Parathyroid adenoma (tissue), 2 donors: ENCODE data around the gene OR1A2.
"Not testable (repeated sequence)": the region's sequence is repeated elsewhere in the genome, so short reads cannot be mapped to it uniquely, and the experiment has no call there.

Experiments
- H2AFZ ChIP-seq: fragments of 300-600 bp; sonication (generic); one replicate; pipeline ENCODE4 v1.7.0; 2017; ENCODE audit warnings: antibody characterized with exemption, mild to moderate bottlenecking
- H3K27ac ChIP-seq: fragments of 300-600 bp; sonication (generic); one replicate; pipeline ENCODE4 v1.7.0; 2017
- H3K27me3 ChIP-seq: fragments of 300-600 bp; sonication (generic); one replicate; pipeline ENCODE4 v1.7.0; 2017; ENCODE audit warnings: low read length; ENCODE audit not compliant: control insufficient read depth, insufficient read depth
- H3K36me3 ChIP-seq: fragments of 300-600 bp; sonication (generic); one replicate; pipeline ENCODE4 v1.7.0; 2017; ENCODE audit warnings: low read length; ENCODE audit not compliant: control insufficient read depth, insufficient read depth
- H3K4me1 ChIP-seq: fragments of 300-600 bp; sonication (generic); one replicate; pipeline ENCODE4 v1.7.0; 2017; ENCODE audit warnings: control low read depth
- H3K4me2 ChIP-seq: fragments of 300-600 bp; sonication (generic); one replicate; pipeline ENCODE4 v1.7.0; 2017; ENCODE audit warnings: low read length
- H3K4me3 ChIP-seq: fragments of 300-600 bp; sonication (generic); one replicate; pipeline ENCODE4 v1.7.0; 2017; ENCODE audit warnings: low read depth, low read length
- H3K79me2 ChIP-seq: fragments of 300-600 bp; sonication (generic); one replicate; pipeline ENCODE4 v1.7.0; 2017; ENCODE audit warnings: control low read depth
- H3K9ac ChIP-seq: fragments of 300-600 bp; sonication (generic); one replicate; pipeline ENCODE4 v1.7.0; 2017; ENCODE audit warnings: mild to moderate bottlenecking
- H3K9me3 ChIP-seq: fragments of 300-600 bp; sonication (generic); one replicate; pipeline ENCODE4 v1.7.0; 2017; ENCODE audit warnings: low read length; ENCODE audit not compliant: control insufficient read depth
- CTCF ChIP-seq: fragments of 300-600 bp; sonication (generic); IDR thresholded peaks from one replicate; pipeline ENCODE4 v1.7.0; 2017; ENCODE audit warnings: antibody characterized with exemption, mild to moderate bottlenecking
- donor health status: primary hyperparathyroidism.

Gene OR1A2

GRCh38 chr17:3208484-3208883 is 11.2 kb downstream of the OR1A2 start:
- Histone ChIP-seq H2AFZ (no peak overlapping the region), H3K27me3 (no peaks in the 10 kb centered on the region), H3K36me3 (no peaks in the 10 kb centered on the region), H3K4me3 (no peak overlapping the region), H3K9ac (no peak overlapping the region), H3K4me2 (no peak overlapping the region), H3K27ac (no peak overlapping the region), H3K9me3 (no peaks in the 10 kb centered on the region), H3K4me1 (no peaks in the 10 kb centered on the region), H3K79me2 (no peaks in the 10 kb centered on the region)
- TF ChIP-seq CTCF: no peak

- no peak for TF ChIP-seq CTCF
- Histone ChIP-seq H2AFZ (no peak overlapping the region), H3K79me2 (no peaks in the 10 kb centered on the region), H3K4me3 (no peak overlapping the region), H3K27me3 (no peaks in the 10 kb centered on the region), H3K36me3 (no peaks in the 10 kb centered on the region), H3K9me3 (no peaks in the 10 kb centered on the region), H3K4me2 (no peak overlapping the region), H3K9ac (no peak overlapping the region), H3K27ac (no peak overlapping the region), H3K4me1 (no peaks in the 10 kb centered on the region)
These were observed 15.7 kb downstream of the OR1A2 start for GRCh38 chr17:3213001-3213400.

GRCh38 chr17:3213587-3213986 is 16.3 kb downstream of the OR1A2 start:
- Histone ChIP-seq H3K79me2 (no peaks in the 10 kb centered on the region), H3K27me3 (no peaks in the 10 kb centered on the region), H3K9ac (no peak overlapping the region), H3K36me3 (no peaks in the 10 kb centered on the region), H3K27ac (no peak overlapping the region), H3K4me1 (no peaks in the 10 kb centered on the region), H3K4me3 (no peak overlapping the region), H2AFZ (no peak overlapping the region), H3K4me2 (no peak overlapping the region), H3K9me3 (no peaks in the 10 kb centered on the region)
- TF ChIP-seq CTCF: no peak

- H3K4me3 ChIP-seq, H3K27ac ChIP-seq, H3K4me1 ChIP-seq, H3K27me3 ChIP-seq, H3K9ac ChIP-seq, H2AFZ ChIP-seq, H3K9me3 ChIP-seq, H3K4me2 ChIP-seq, H3K36me3 ChIP-seq, H3K79me2 ChIP-seq: not testable (repeated sequence)
These were observed 22.7 kb downstream of the OR1A2 start for GRCh38 chr17:3219978-3220377.

- H3K36me3 ChIP-seq: no peaks in the 10 kb centered on the region
- no peak for TF ChIP-seq CTCF
- no peak overlapping the region for H3K4me3 ChIP-seq
These were observed 24.5 kb downstream of the OR1A2 start for GRCh38 chr17:3221850-3222249.

More at GRCh38 chr17:3221850-3222249, 24.5 kb downstream of the OR1A2 start:
- Histone ChIP-seq H3K9ac (no peak overlapping the region), H3K27ac (no peak overlapping the region), H3K4me2 (no peak overlapping the region), H3K79me2 (no peaks in the 10 kb centered on the region), H3K9me3 (no peaks in the 10 kb centered on the region), H3K27me3 (no peaks in the 10 kb centered on the region), H2AFZ (no peak overlapping the region), H3K4me1 (no peaks in the 10 kb centered on the region)
